SK-N-SH (cell line): ENCODE measurements around the gene CYB561D1. TPM values are rescaled to one million over a fixed set of nuclear protein-coding genes. Genes with fewer than 3 reads are reported as not detected.

Experiments
- CTCF ChIA-PET: fragments of 300-600, 350-600 bp; formaldehyde crosslinking; extraction: SDS; loops from one replicate; lab custom pipeline; 2021; lab: Yijun Ruan, JAX
- POLR2A ChIA-PET: fragments of 350-600 bp; sonication (Branson Sonifier 250); formaldehyde crosslinking; extraction: SDS; loops from one replicate; lab custom pipeline; 2020; ENCODE audit warnings: antibody characterized with exemption, inconsistent platforms; lab: Yijun Ruan, JAX
- DNase-seq: peaks from one replicate; pipeline ENCODE4 v3.0.0; 2012
- H2AFZ ChIP-seq: fragments of 200-600 bp; sonication (generic); 2 replicates; pipeline ENCODE4 v1.8.1; 2016; ENCODE audit warnings: antibody characterized with exemption, mild to moderate bottlenecking, low read depth
- H3F3A ChIP-seq: fragments of 200-600 bp; sonication (generic); replicated peaks from 2 replicates; pipeline ENCODE3; 2016; ENCODE audit warnings: antibody characterized with exemption, mild to moderate bottlenecking; ENCODE audit not compliant: insufficient read depth
- H3K27ac ChIP-seq, 2 experiments: fragments of 200-500 bp in 1 of 2; fragments of 200-600 bp in 1 of 2; sonication (Bioruptor generic) in 1 of 2; sonication (generic), shearing (Covaris generic) in 1 of 2; 2 replicates each; pipeline versions ENCODE4 v1.5.1 to v1.6.1; 2014 to 2016; ENCODE audit warnings: low read depth in 2 of 2, inconsistent platforms in 1 of 2, low read length in 1 of 2, mild to moderate bottlenecking in 1 of 2, mixed read lengths in 1 of 2
- H3K27me3 ChIP-seq: fragments of 200-600 bp; sonication (generic), shearing (Covaris generic); 2 replicates; pipeline ENCODE4 v1.6.1; 2016; ENCODE audit warnings: mixed run types; ENCODE audit not compliant: insufficient read depth
- H3K36me3 ChIP-seq, 2 experiments: fragments of 200-500 bp in 1 of 2; fragments of 200-600 bp in 1 of 2; sonication (Bioruptor generic) in 1 of 2; sonication (generic) in 1 of 2; replicated peaks in 1 of 2; 2 replicates each; pipeline versions ENCODE3 to v1.5.1; 2014 to 2016; ENCODE audit warnings: low read length in 1 of 2, mild to moderate bottlenecking in 1 of 2; ENCODE audit not compliant: insufficient read depth in 2 of 2, control insufficient read depth in 1 of 2
- H3K4me1 ChIP-seq, 2 experiments: fragments of 200-500 bp in 1 of 2; fragments of 200-600 bp in 1 of 2; sonication (Bioruptor generic) in 1 of 2; sonication (generic), shearing (Covaris generic) in 1 of 2; 2 replicates each; pipeline versions ENCODE4 v1.5.1 to v1.6.1; 2014 to 2016; ENCODE audit warnings: low read depth in 1 of 2, low read length in 1 of 2, mixed run types in 1 of 2; ENCODE audit not compliant: insufficient read depth in 2 of 2, control insufficient read depth in 1 of 2
- H3K4me2 ChIP-seq: fragments of 200-600 bp; sonication (generic), shearing (Covaris generic); 2 replicates; pipeline ENCODE4 v1.6.1; 2017; ENCODE audit warnings: mixed run types
- H3K4me3 ChIP-seq, 2 experiments: fragments of 200-500 bp in 1 of 2; fragments of 200-600 bp in 1 of 2; sonication (Bioruptor generic) in 1 of 2; sonication (generic), shearing (Covaris generic) in 1 of 2; 2 replicates each; pipeline versions ENCODE4 v1.5.1 to v1.8.1; 2014 to 2016; ENCODE audit warnings: low read depth in 2 of 2, inconsistent platforms in 1 of 2, low read length in 1 of 2, mild to moderate bottlenecking in 1 of 2, mixed read lengths in 1 of 2, moderate library complexity in 1 of 2
- H3K79me2 ChIP-seq: fragments of 200-600 bp; sonication (generic); 2 replicates; pipeline ENCODE4 v1.8.1; 2017; ENCODE audit warnings: mild to moderate bottlenecking; ENCODE audit not compliant: insufficient read depth
- H3K9ac ChIP-seq: fragments of 200-600 bp; sonication (generic); 2 replicates; pipeline ENCODE4 v1.6.1; 2017; ENCODE audit warnings: mixed run types
- H3K9me2 ChIP-seq: fragments of 200-600 bp; sonication (generic); 2 replicates; pipeline ENCODE4 v1.6.1; 2017; ENCODE audit warnings: mixed run types
- H3K9me3 ChIP-seq: fragments of 200-600 bp; sonication (generic); 2 replicates; pipeline ENCODE4 v1.6.1; 2017; ENCODE audit warnings: mixed run types, mild to moderate bottlenecking, moderate library complexity
- H4K20me1 ChIP-seq: fragments of 200-600 bp; sonication (generic); 2 replicates; pipeline ENCODE4 v1.6.1; 2017; ENCODE audit warnings: mild to moderate bottlenecking, mixed run types; ENCODE audit not compliant: insufficient read depth
- CHD2 ChIP-seq: fragments of 150-350 bp; IDR thresholded peaks from 2 replicates; pipeline ENCODE4 v1.6.1; 2018; ENCODE audit warnings: low read length; ENCODE audit not compliant: partially characterized antibody
- EZH2phosphoT487 ChIP-seq: fragments of 200-600 bp; sonication (generic); IDR thresholded peaks from 2 replicates; pipeline ENCODE4 v1.6.1; 2017; ENCODE audit warnings: low read depth, mixed run types, mild to moderate bottlenecking, antibody characterized with exemption, moderate library complexity, borderline replicate concordance
- GABPA ChIP-seq: IDR thresholded peaks from 2 replicates; pipeline ENCODE4 v1.4.0; 2012; ENCODE audit warnings: low read depth, mild to moderate bottlenecking
- GATA2 ChIP-seq: sonication (generic); formaldehyde crosslinking; IDR thresholded peaks from 2 replicates; pipeline ENCODE4 v1.5.0; 2020; ENCODE audit warnings: mild to moderate bottlenecking, missing genetic modification reagents
- JUND ChIP-seq: IDR thresholded peaks from 2 replicates; pipeline ENCODE4 v1.4.0; 2012
- NRF1 ChIP-seq: IDR thresholded peaks from 2 replicates; pipeline ENCODE4 v1.6.1; 2012; ENCODE audit warnings: low read depth, mild to moderate bottlenecking, low read length
- SIN3A ChIP-seq: IDR thresholded peaks from 2 replicates; pipeline ENCODE4 v1.6.1; 2012; ENCODE audit warnings: low read depth, mild to moderate bottlenecking, low read length, moderate library complexity, borderline replicate concordance
- TEAD4 ChIP-seq: IDR thresholded peaks from 2 replicates; pipeline ENCODE4 v1.4.0; 2012; ENCODE audit warnings: mild to moderate bottlenecking, borderline replicate concordance; ENCODE audit not compliant: insufficient read depth
- WGBS: methylation state at CpG from one replicate; pipeline ENCODE4 v1.1.6; 2017; ENCODE audit warnings: low lambda C conversion rate; 5-methylcytosine and 5-hydroxymethylcytosine counted together
- polyA plus RNA-seq, 3 experiments: library from polyadenylated mRNA; depleted of rRNA; stranded (reverse); fragments of >200 nt; gene quantifications; 2 replicates each; pipeline ENCODE4 v1.2.3, GENCODE V29; 2012
- TF ChIP-seq, protein P1 (sequence below): IDR thresholded peaks from 2 replicates; pipeline ENCODE4 v1.6.1; 2012; ENCODE audit warnings: mild to moderate bottlenecking, low read depth, low read length, moderate library complexity
- TF ChIP-seq, protein P2 (sequence below): IDR thresholded peaks from 2 replicates; pipeline ENCODE4 v1.4.0; 2012; ENCODE audit warnings: low read depth, borderline replicate concordance
- TF ChIP-seq, protein P3 (sequence below): IDR thresholded peaks from 2 replicates; pipeline ENCODE4; 2012

CYB561D1 gene
- polyA plus RNA-seq, 1 of the 3 experiments (the other 2 are of a cell fraction) = 5.4 TPM

DNA sequence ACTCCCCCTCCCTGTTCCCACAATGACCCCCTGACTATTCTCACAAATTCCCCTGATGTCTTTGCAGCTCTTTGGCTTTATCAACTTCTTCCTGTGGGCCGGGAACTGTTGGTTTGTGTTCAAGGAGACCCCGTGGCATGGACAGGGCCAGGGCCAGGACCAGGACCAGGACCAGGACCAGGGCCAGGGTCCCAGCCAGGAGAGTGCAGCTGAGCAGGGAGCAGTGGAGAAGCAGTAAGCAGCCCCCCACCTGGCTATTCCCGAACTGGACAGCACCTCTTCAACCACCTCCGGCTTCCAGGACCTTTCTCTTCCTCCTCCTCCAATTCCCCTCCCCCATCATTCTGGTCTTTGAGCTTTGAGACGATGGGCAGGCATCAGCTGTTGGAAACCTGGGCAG lies 14.6 kb upstream of the CYB561D1 start:
- 14% methylated on average over 4 of the region's 5 CpGs for WGBS
- Histone ChIP-seq H3F3A (no peaks in the 10 kb centered on the region), H3K36me3 (no peaks in the 10 kb centered on the region), H3K4me2 (no peak overlapping the region), H2AFZ (no peak overlapping the region)
- ChIA-PET CTCF (interaction anchor here (1.0 to 1.9 kb wide), 5 partner anchors 14 to 578 kb away, joined by 3 to 7 read pairs (median 4); partner anchors contain the start of gene CYB561D1), POLR2A (no interaction called here)
- TF ChIP-seq CHD2 (no peak), NRF1 (no peak), TEAD4 (no peak), SIN3A (no peak), EZH2phosphoT487 (no peak), JUND (no peak), GATA2 (no peak), GABPA (no peak)
- TF ChIP-seq, protein P1, sequence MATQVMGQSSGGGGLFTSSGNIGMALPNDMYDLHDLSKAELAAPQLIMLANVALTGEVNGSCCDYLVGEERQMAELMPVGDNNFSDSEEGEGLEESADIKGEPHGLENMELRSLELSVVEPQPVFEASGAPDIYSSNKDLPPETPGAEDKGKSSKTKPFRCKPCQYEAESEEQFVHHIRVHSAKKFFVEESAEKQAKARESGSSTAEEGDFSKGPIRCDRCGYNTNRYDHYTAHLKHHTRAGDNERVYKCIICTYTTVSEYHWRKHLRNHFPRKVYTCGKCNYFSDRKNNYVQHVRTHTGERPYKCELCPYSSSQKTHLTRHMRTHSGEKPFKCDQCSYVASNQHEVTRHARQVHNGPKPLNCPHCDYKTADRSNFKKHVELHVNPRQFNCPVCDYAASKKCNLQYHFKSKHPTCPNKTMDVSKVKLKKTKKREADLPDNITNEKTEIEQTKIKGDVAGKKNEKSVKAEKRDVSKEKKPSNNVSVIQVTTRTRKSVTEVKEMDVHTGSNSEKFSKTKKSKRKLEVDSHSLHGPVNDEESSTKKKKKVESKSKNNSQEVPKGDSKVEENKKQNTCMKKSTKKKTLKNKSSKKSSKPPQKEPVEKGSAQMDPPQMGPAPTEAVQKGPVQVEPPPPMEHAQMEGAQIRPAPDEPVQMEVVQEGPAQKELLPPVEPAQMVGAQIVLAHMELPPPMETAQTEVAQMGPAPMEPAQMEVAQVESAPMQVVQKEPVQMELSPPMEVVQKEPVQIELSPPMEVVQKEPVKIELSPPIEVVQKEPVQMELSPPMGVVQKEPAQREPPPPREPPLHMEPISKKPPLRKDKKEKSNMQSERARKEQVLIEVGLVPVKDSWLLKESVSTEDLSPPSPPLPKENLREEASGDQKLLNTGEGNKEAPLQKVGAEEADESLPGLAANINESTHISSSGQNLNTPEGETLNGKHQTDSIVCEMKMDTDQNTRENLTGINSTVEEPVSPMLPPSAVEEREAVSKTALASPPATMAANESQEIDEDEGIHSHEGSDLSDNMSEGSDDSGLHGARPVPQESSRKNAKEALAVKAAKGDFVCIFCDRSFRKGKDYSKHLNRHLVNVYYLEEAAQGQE = no peak
- TF ChIP-seq, protein P2, sequence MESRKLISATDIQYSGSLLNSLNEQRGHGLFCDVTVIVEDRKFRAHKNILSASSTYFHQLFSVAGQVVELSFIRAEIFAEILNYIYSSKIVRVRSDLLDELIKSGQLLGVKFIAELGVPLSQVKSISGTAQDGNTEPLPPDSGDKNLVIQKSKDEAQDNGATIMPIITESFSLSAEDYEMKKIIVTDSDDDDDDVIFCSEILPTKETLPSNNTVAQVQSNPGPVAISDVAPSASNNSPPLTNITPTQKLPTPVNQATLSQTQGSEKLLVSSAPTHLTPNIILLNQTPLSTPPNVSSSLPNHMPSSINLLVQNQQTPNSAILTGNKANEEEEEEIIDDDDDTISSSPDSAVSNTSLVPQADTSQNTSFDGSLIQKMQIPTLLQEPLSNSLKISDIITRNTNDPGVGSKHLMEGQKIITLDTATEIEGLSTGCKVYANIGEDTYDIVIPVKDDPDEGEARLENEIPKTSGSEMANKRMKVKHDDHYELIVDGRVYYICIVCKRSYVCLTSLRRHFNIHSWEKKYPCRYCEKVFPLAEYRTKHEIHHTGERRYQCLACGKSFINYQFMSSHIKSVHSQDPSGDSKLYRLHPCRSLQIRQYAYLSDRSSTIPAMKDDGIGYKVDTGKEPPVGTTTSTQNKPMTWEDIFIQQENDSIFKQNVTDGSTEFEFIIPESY = no peak
- TF ChIP-seq, protein P3, sequence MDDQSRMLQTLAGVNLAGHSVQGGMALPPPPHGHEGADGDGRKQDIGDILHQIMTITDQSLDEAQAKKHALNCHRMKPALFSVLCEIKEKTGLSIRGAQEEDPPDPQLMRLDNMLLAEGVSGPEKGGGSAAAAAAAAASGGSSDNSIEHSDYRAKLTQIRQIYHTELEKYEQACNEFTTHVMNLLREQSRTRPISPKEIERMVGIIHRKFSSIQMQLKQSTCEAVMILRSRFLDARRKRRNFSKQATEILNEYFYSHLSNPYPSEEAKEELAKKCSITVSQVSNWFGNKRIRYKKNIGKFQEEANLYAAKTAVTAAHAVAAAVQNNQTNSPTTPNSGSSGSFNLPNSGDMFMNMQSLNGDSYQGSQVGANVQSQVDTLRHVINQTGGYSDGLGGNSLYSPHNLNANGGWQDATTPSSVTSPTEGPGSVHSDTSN = no peak
- TF ChIP-seq, all 33 proteins: peak for 0
- Histone ChIP-seq H3K4me3 (no peak overlapping the region), H3K9me2 (no peaks in the 10 kb centered on the region), H3K27me3 (peaks cover 62% of the 10 kb centered on the region), H4K20me1 (no peaks in the 10 kb centered on the region), H3K9ac (no peak overlapping the region), H3K27ac (no peak overlapping the region), H3K79me2 (peaks cover under 1% of the 10 kb centered on the region; the same call in 1 of the 2 replicates), H3K9me3 (no peaks in the 10 kb centered on the region), H3K4me1 (peaks cover 0 to 6% of the 10 kb centered on the region in 2 experiments; a peak in 1 of 4 replicates)
- DNase-seq = no peak
